ENCODE data around the gene REPS2.

REPS2 gene

GRCh38 chrX:17095161-17095560 lies 148.7 kb downstream of the REPS2 start:
- DNase-seq (ENCODE audit: low read depth), result no peak
- no peak overlapping the region for H3K4me3 ChIP-seq (ENCODE audit: low read length)

DNA sequence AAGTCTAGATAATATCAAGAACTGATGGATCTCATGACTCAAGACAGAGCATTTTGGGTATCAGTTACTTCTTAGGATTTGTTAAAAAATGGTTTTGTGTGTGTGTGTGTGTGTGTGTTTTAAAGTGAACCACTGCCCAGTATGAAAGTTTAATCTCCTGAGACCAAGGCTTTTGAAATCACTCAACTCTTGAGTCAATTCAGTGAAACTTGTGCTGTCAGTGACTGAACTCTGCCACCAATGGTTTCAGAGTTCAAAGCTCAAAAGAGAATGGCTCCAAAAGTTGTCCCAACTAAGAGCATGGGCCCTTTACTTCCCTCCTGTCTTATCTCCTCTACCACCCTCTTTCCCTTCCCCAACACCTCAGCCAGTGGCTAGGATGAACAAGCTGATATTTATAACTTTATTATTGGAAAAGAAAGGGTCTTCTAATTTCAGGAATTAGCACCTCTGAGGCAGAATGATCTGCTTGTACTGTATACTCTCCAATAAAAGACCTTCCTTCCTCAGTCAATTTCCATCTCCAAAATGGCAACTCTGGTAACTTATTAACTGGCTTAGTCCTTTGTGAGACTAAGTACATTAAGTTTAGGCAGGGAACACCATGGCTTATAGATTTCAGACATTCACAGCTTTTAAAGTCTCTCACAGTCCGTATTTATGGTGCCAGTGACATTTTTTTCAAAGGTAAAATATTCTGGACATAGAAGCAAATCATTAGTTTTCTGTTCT lies 152.2 kb downstream of the REPS2 start:
- no peak for DNase-seq (ENCODE audit: low read depth)
- Histone ChIP-seq H3K36me3 (ENCODE audit: control insufficient read depth, insufficient read depth, low read length, severe bottlenecking) (no peaks in the 10 kb centered on the region), H3K27me3 (replicated peaks; ENCODE audit: control insufficient read depth, insufficient read depth, low read length) (peaks cover 23% of the 10 kb centered on the region), H3K4me1 (ENCODE audit: control insufficient read depth, insufficient read depth, low read length) (no peaks in the 10 kb centered on the region), H3K9me3 (ENCODE audit: control insufficient read depth, low read length) (peaks cover 6% of the 10 kb centered on the region), H3K4me3 (ENCODE audit: low read length) (no peak overlapping the region), H3K9ac (ENCODE audit: low read length) (no peak overlapping the region)

More at GRCh38 chrX:17095161-17095560, 148.7 kb downstream of the REPS2 start:
- H3K4me1 ChIP-seq (ENCODE audit: control insufficient read depth, insufficient read depth, low read length), result no peaks in the 10 kb centered on the region
- H3K9me3 ChIP-seq (ENCODE audit: control insufficient read depth, low read length), result peaks cover 15% of the 10 kb centered on the region
- peaks cover 17% of the 10 kb centered on the region for H3K27me3 ChIP-seq (replicated peaks; ENCODE audit: control insufficient read depth, insufficient read depth, low read length)
- H3K9ac ChIP-seq (ENCODE audit: low read length), result no peak overlapping the region
- no peaks in the 10 kb centered on the region for H3K36me3 ChIP-seq (ENCODE audit: control insufficient read depth, insufficient read depth, low read length, severe bottlenecking)

- H3K9me3 ChIP-seq (ENCODE audit: control insufficient read depth, low read length), result no peaks in the 10 kb centered on the region
These were observed 158.0 kb downstream of the REPS2 start for GRCh38 chrX:17104433-17104832.

DNA sequence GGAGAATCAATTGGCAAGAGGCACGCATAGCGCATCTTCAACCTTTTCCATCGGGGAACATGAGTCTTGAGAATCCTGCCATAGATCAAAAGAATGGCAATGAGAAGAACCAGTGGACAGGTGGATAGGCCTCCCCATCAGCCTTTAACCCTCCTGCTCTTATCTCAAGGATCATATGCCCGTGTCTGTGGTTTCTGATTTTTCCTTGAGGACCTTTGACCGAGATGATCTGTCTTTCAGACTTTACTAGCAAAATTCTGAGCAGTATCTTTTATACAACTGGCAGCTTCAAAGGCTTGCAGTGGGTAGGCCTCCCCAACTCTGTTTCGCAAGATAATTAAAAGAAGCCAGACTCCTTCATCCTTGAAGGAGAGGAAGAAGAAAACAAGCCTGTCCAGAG lies 174.4 kb downstream of the REPS2 start:
- Histone ChIP-seq H3K9ac (ENCODE audit: low read length) (no peak overlapping the region), H3K4me3 (ENCODE audit: low read length) (no peak overlapping the region)
- DNase-seq (ENCODE audit: low read depth), result no peak

More at GRCh38 chrX:17104433-17104832, 158.0 kb downstream of the REPS2 start:
- H3K9ac ChIP-seq (ENCODE audit: low read length), result no peak overlapping the region
- no peak overlapping the region for H3K4me3 ChIP-seq (ENCODE audit: low read length)
- DNase-seq (ENCODE audit: low read depth), result no peak
- H3K27me3 ChIP-seq (replicated peaks; ENCODE audit: control insufficient read depth, insufficient read depth, low read length), result peaks cover 17% of the 10 kb centered on the region
- H3K36me3 ChIP-seq (ENCODE audit: control insufficient read depth, insufficient read depth, low read length, severe bottlenecking), result no peaks in the 10 kb centered on the region
- H3K4me1 ChIP-seq (ENCODE audit: control insufficient read depth, insufficient read depth, low read length), result no peaks in the 10 kb centered on the region

DNA sequence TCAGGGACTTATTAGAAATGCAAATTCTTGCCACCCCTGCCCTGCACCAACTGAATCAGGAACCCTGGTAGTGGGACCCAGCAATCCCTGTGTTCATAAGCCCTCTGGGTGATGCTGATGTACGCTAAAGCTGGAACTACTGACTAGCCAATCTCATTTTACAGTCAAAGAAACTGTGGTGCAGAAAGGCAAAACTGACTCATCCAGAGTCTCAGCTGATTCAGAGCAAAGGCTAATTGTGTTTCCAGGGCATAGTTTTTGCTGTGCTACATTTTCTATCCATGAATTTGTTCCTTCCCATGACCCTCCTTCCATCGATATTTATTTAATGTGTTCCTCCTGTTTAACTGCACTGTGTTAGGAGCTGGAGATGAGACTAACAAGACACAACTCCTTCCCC lies 207.5 kb downstream of the REPS2 start:
- no peaks in the 10 kb centered on the region for H3K4me1 ChIP-seq (ENCODE audit: control insufficient read depth, insufficient read depth, low read length)
- peaks cover 30% of the 10 kb centered on the region for H3K27me3 ChIP-seq (replicated peaks; ENCODE audit: control insufficient read depth, insufficient read depth, low read length)
- peaks cover 3% of the 10 kb centered on the region for H3K9me3 ChIP-seq (ENCODE audit: control insufficient read depth, low read length)
- H3K9ac ChIP-seq (ENCODE audit: low read length), result no peak overlapping the region
- no peak overlapping the region for H3K4me3 ChIP-seq (ENCODE audit: low read length)
- no peak for DNase-seq (ENCODE audit: low read depth)
- no peaks in the 10 kb centered on the region for H3K36me3 ChIP-seq (ENCODE audit: control insufficient read depth, insufficient read depth, low read length, severe bottlenecking)

More for the DNA sequence above, 174.4 kb downstream of the REPS2 start:
- H3K36me3 ChIP-seq (ENCODE audit: control insufficient read depth, insufficient read depth, low read length, severe bottlenecking), result no peaks in the 10 kb centered on the region
- H3K27me3 ChIP-seq (replicated peaks; ENCODE audit: control insufficient read depth, insufficient read depth, low read length), result peaks cover 9% of the 10 kb centered on the region
- H3K4me1 ChIP-seq (ENCODE audit: control insufficient read depth, insufficient read depth, low read length), result no peaks in the 10 kb centered on the region
- H3K9me3 ChIP-seq (ENCODE audit: control insufficient read depth, low read length), result peaks cover 19% of the 10 kb centered on the region

DNA sequence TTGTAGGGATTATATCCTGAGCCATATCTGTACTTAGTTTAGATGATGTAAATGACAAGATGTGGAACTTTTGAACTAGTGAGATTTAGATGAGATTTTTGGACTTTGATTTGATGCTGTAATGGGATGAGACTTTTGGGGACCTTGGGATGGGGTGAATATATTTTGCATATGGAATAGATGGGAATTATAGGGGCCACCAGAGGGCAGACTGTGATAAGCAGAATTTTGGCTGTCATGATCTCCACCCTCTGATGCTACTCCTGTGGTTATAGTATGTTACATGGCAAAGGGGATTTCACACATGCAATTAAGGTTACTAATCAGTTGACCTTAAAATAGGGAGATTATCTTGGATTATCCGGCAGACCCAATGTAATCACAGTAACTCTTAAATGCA lies 214.5 kb downstream of the REPS2 start:
- Histone ChIP-seq H3K27me3 (replicated peaks; ENCODE audit: control insufficient read depth, insufficient read depth, low read length) (peaks cover 11% of the 10 kb centered on the region), H3K9ac (ENCODE audit: low read length) (no peak overlapping the region), H3K9me3 (ENCODE audit: control insufficient read depth, low read length) (peaks cover 56% of the 10 kb centered on the region), H3K4me3 (ENCODE audit: low read length) (no peak overlapping the region), H3K36me3 (ENCODE audit: control insufficient read depth, insufficient read depth, low read length, severe bottlenecking) (no peaks in the 10 kb centered on the region), H3K4me1 (ENCODE audit: control insufficient read depth, insufficient read depth, low read length) (no peaks in the 10 kb centered on the region)
- no peak for DNase-seq (ENCODE audit: low read depth)

GRCh38 chrX:17161991-17162390 lies 215.5 kb downstream of the REPS2 start:
- DNase-seq (ENCODE audit: low read depth), result no peak
- no peaks in the 10 kb centered on the region for H3K4me1 ChIP-seq (ENCODE audit: control insufficient read depth, insufficient read depth, low read length)
- no peaks in the 10 kb centered on the region for H3K36me3 ChIP-seq (ENCODE audit: control insufficient read depth, insufficient read depth, low read length, severe bottlenecking)
- no peak overlapping the region for H3K9ac ChIP-seq (ENCODE audit: low read length)
- H3K9me3 ChIP-seq (ENCODE audit: control insufficient read depth, low read length), result peaks cover 56% of the 10 kb centered on the region
- no peak overlapping the region for H3K4me3 ChIP-seq (ENCODE audit: low read length)
- peaks cover 11% of the 10 kb centered on the region for H3K27me3 ChIP-seq (replicated peaks; ENCODE audit: control insufficient read depth, insufficient read depth, low read length)

GRCh38 chrX:17164079-17164478 lies 217.6 kb downstream of the REPS2 start:
- Histone ChIP-seq H3K36me3 (ENCODE audit: control insufficient read depth, insufficient read depth, low read length, severe bottlenecking) (no peaks in the 10 kb centered on the region), H3K9ac (ENCODE audit: low read length) (no peak overlapping the region), H3K27me3 (replicated peaks; ENCODE audit: control insufficient read depth, insufficient read depth, low read length) (peaks cover 9% of the 10 kb centered on the region), H3K4me3 (ENCODE audit: low read length) (no peak overlapping the region), H3K9me3 (ENCODE audit: control insufficient read depth, low read length) (peaks cover 59% of the 10 kb centered on the region), H3K4me1 (ENCODE audit: control insufficient read depth, insufficient read depth, low read length) (no peaks in the 10 kb centered on the region)
- no peak for DNase-seq (ENCODE audit: low read depth)

DNA sequence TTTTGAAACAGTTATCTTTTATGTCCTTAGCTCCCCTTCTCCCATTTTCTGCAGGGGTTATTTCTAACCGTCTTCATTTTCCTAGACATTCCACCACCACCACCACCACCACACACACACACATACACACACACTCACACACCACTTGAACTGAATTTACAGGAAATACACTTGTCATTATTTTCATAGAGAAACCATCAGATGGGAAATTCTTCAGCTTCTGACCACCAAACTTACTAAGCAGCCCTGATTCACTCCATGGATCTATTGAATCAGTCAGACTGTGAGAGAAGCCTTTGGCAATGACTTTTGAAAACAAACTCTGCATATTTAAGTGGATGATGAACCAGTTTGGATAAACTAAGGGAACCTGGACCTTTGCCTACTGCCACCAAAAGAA lies 218.5 kb downstream of the REPS2 start:
- H3K9ac ChIP-seq (ENCODE audit: low read length), result no peak overlapping the region
- no peaks in the 10 kb centered on the region for H3K4me1 ChIP-seq (ENCODE audit: control insufficient read depth, insufficient read depth, low read length)
- peaks cover 55% of the 10 kb centered on the region for H3K9me3 ChIP-seq (ENCODE audit: control insufficient read depth, low read length)
- peaks cover 9% of the 10 kb centered on the region for H3K27me3 ChIP-seq (replicated peaks; ENCODE audit: control insufficient read depth, insufficient read depth, low read length)
- H3K4me3 ChIP-seq (ENCODE audit: low read length), result no peak overlapping the region
- DNase-seq (ENCODE audit: low read depth), result no peak
- no peaks in the 10 kb centered on the region for H3K36me3 ChIP-seq (ENCODE audit: control insufficient read depth, insufficient read depth, low read length, severe bottlenecking)

DNA sequence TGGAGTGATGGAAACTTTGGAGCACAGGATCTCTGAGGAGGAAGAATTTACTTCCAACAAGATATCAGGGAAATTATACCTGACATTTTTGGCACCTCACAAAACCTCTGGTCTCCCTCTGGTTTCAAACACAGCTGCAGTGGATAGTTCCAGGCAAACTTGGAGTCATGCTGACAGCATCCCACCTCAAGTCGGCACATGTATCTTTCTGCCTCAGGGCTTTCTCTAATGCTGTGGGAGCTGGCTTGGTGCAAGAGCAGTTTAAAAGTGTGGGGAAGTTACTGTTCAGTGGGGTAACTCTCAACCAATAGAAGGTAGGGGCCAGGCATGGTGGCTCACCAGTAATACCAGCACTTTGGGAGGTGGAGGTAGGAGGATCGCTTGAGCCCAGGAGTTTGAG lies 221.5 kb downstream of the REPS2 start:
- peaks cover 9% of the 10 kb centered on the region for H3K27me3 ChIP-seq (replicated peaks; ENCODE audit: control insufficient read depth, insufficient read depth, low read length)
- DNase-seq (ENCODE audit: low read depth), result no peak
- no peaks in the 10 kb centered on the region for H3K4me1 ChIP-seq (ENCODE audit: control insufficient read depth, insufficient read depth, low read length)
- H3K4me3 ChIP-seq (ENCODE audit: low read length), result no peak overlapping the region
- H3K9me3 ChIP-seq (ENCODE audit: control insufficient read depth, low read length), result peaks cover 27% of the 10 kb centered on the region
- no peaks in the 10 kb centered on the region for H3K36me3 ChIP-seq (ENCODE audit: control insufficient read depth, insufficient read depth, low read length, severe bottlenecking)
- H3K9ac ChIP-seq (ENCODE audit: low read length), result no peak overlapping the region

DNA sequence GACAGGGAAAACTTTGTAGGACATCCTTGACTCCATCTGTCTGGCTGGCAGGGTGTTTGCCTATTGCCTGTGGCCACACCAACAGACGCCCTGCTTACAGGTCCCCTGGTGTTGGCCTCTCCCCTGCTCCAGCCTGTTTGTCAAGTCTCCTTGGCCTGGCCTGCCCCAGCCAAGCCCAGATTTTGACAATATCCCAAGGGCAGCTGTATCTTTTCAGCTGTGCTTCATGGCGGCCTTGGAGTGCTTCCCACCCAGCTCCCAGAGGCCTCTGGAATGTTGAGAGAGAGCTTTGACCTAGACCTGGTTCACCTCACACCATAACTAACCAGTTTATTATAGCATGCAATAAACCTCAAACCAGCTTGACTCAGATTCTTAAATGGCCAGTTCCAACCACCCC lies 224.5 kb downstream of the REPS2 start:
- Histone ChIP-seq H3K36me3 (ENCODE audit: control insufficient read depth, insufficient read depth, low read length, severe bottlenecking) (no peaks in the 10 kb centered on the region), H3K4me3 (ENCODE audit: low read length) (no peak overlapping the region), H3K9me3 (ENCODE audit: control insufficient read depth, low read length) (peaks cover 10% of the 10 kb centered on the region), H3K9ac (ENCODE audit: low read length) (no peak overlapping the region), H3K4me1 (ENCODE audit: control insufficient read depth, insufficient read depth, low read length) (no peaks in the 10 kb centered on the region), H3K27me3 (replicated peaks; ENCODE audit: control insufficient read depth, insufficient read depth, low read length) (peaks cover 10% of the 10 kb centered on the region)
- DNase-seq (ENCODE audit: low read depth), result no peak

- no peak overlapping the region for H3K4me3 ChIP-seq (ENCODE audit: low read length)
- H3K9me3 ChIP-seq (ENCODE audit: control insufficient read depth, low read length), result peaks cover 7% of the 10 kb centered on the region
- no peak overlapping the region for H3K9ac ChIP-seq (ENCODE audit: low read length)
- H3K36me3 ChIP-seq (ENCODE audit: control insufficient read depth, insufficient read depth, low read length, severe bottlenecking), result no peaks in the 10 kb centered on the region
- peaks cover 10% of the 10 kb centered on the region for H3K27me3 ChIP-seq (replicated peaks; ENCODE audit: control insufficient read depth, insufficient read depth, low read length)
- no peak for DNase-seq (ENCODE audit: low read depth)
- H3K4me1 ChIP-seq (ENCODE audit: control insufficient read depth, insufficient read depth, low read length), result no peaks in the 10 kb centered on the region
These were observed 228.2 kb downstream of the REPS2 start for GRCh38 chrX:17174671-17175070.

Data from adipocyte (in vitro differentiated cells).